Ishikawa (cell line): Measurements from ENCODE around the gene TWNK.

ENCODE experiments used
- CEBPB ChIP-seq: IDR thresholded peaks from 2 replicates; pipeline ENCODE4 v1.6.1; 2012
- CREB1 ChIP-seq: IDR thresholded peaks from 2 replicates; pipeline ENCODE4 v1.6.1; 2012; ENCODE audit warnings: low read depth
- EGR1 ChIP-seq: IDR thresholded peaks from 2 replicates; pipeline ENCODE4 v1.6.1; 2012
- EP300 ChIP-seq: IDR thresholded peaks from 2 replicates; pipeline ENCODE4 v1.6.1; 2012; ENCODE audit warnings: borderline replicate concordance
- FOXM1 ChIP-seq: IDR thresholded peaks from 2 replicates; pipeline ENCODE4 v1.6.1; 2012; ENCODE audit warnings: low read depth, borderline replicate concordance
- NFIC ChIP-seq: IDR thresholded peaks from 2 replicates; pipeline ENCODE4 v1.6.1; 2012
- RAD21 ChIP-seq: IDR thresholded peaks from 2 replicates; pipeline ENCODE4 v1.6.1; 2012; ENCODE audit warnings: low read depth
- TAF1 ChIP-seq: IDR thresholded peaks from 2 replicates; pipeline ENCODE4 v1.6.1; 2012; ENCODE audit warnings: low read depth, mild to moderate bottlenecking
- TCF12 ChIP-seq: IDR thresholded peaks from 2 replicates; pipeline ENCODE4 v1.6.1; 2012; ENCODE audit warnings: low read depth
- TEAD4 ChIP-seq: IDR thresholded peaks from 2 replicates; pipeline ENCODE4 v1.6.1; 2012
- YY1 ChIP-seq: IDR thresholded peaks from 2 replicates; pipeline ENCODE4 v1.6.1; 2012; ENCODE audit warnings: low read depth
- ZBTB7A ChIP-seq: IDR thresholded peaks from 2 replicates; pipeline ENCODE4 v1.6.1; 2012; ENCODE audit warnings: low read depth
- TF ChIP-seq, protein P1 (sequence below): IDR thresholded peaks from 2 replicates; pipeline ENCODE4 v1.6.1; 2012
- TF ChIP-seq, protein P2 (sequence below): IDR thresholded peaks from 2 replicates; pipeline ENCODE4 v1.6.1; 2012; ENCODE audit warnings: low read depth, mild to moderate bottlenecking
- TF ChIP-seq, protein P3 (sequence below): IDR thresholded peaks from 2 replicates; pipeline ENCODE4 v1.6.1; 2012

Gene TWNK

DNA sequence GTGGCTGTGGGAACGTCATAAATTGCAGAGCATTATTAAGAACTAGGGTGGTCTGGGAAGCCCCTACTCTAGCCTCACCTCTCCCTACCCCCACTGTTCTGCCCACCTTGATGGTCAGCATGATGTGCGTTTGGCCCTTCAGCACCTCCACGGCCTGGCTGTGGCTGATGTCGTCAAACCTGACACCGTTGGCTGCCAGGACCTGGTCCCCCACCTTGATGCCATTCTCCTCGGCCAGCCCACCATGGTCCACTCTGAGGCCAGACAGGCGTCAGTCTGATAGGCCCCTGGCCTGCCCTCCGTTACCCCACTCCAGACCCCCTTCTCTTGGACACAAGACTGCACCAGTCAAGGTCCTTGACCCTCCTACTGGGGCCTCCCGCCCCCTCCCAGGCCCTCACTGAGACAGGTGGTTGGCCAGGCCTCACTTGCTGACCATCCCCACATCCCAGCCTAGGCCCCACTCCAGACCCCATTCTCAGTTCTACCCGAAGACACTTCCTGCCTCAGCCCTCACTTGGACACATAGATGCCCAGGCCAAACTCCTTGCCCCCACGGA, 34.4 kb downstream of the TWNK start:
- TF ChIP-seq NFIC, result no peak

DNA sequence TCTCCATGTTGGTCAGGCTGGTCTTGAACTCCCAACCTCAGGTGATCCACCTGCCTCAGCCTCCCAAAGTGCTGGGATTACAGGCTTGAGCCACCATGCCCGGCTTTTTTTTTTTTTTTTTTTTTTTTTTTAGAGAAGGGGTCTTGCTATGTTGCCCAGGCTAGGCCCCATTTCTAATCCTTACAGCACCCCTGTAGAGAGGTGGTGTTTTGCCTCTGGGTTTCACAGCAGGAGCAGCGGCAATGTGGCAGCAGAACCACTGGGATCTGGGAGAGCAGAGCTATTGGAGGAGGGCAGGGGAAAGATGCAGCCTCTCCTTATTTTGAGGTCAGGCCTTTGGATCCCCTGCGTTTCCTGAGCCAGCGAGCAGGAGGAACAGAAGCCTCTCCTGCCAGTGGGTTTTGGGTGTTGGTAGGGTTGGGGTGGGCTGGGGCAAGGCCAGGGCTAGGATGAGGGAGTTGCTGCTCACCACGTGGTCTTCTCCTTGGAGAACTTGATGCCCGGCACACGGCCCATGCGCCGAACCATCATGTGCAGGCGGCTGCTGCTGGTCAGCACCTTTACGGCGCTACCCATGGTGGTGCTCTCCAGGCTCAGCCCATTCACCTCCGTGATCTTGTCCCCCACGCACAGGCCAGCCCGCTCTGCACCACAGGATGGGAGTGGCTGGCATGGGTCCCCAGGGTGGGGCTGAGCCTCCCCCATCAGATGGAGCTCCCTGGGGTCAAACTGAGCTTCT, 35.8 kb downstream of the TWNK start:
- no peak for TF ChIP-seq FOXM1
- TF ChIP-seq YY1, result no peak
- no peak for TF ChIP-seq RAD21
- no peak for TF ChIP-seq CEBPB
- TF ChIP-seq, protein P1, sequence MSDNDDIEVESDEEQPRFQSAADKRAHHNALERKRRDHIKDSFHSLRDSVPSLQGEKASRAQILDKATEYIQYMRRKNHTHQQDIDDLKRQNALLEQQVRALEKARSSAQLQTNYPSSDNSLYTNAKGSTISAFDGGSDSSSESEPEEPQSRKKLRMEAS, result no peak
- no peak for TF ChIP-seq CREB1
- TF ChIP-seq TAF1, result no peak
- TF ChIP-seq NFIC, result no peak
- TF ChIP-seq EP300, result no peak
- no peak for TF ChIP-seq EGR1
- TF ChIP-seq, protein P2, sequence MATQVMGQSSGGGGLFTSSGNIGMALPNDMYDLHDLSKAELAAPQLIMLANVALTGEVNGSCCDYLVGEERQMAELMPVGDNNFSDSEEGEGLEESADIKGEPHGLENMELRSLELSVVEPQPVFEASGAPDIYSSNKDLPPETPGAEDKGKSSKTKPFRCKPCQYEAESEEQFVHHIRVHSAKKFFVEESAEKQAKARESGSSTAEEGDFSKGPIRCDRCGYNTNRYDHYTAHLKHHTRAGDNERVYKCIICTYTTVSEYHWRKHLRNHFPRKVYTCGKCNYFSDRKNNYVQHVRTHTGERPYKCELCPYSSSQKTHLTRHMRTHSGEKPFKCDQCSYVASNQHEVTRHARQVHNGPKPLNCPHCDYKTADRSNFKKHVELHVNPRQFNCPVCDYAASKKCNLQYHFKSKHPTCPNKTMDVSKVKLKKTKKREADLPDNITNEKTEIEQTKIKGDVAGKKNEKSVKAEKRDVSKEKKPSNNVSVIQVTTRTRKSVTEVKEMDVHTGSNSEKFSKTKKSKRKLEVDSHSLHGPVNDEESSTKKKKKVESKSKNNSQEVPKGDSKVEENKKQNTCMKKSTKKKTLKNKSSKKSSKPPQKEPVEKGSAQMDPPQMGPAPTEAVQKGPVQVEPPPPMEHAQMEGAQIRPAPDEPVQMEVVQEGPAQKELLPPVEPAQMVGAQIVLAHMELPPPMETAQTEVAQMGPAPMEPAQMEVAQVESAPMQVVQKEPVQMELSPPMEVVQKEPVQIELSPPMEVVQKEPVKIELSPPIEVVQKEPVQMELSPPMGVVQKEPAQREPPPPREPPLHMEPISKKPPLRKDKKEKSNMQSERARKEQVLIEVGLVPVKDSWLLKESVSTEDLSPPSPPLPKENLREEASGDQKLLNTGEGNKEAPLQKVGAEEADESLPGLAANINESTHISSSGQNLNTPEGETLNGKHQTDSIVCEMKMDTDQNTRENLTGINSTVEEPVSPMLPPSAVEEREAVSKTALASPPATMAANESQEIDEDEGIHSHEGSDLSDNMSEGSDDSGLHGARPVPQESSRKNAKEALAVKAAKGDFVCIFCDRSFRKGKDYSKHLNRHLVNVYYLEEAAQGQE, result no peak
- TF ChIP-seq TCF12, result no peak
- TF ChIP-seq, protein P3, sequence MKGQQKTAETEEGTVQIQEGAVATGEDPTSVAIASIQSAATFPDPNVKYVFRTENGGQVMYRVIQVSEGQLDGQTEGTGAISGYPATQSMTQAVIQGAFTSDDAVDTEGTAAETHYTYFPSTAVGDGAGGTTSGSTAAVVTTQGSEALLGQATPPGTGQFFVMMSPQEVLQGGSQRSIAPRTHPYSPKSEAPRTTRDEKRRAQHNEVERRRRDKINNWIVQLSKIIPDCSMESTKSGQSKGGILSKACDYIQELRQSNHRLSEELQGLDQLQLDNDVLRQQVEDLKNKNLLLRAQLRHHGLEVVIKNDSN, result no peak
- no peak for TF ChIP-seq ZBTB7A
- no peak for TF ChIP-seq TEAD4

DNA sequence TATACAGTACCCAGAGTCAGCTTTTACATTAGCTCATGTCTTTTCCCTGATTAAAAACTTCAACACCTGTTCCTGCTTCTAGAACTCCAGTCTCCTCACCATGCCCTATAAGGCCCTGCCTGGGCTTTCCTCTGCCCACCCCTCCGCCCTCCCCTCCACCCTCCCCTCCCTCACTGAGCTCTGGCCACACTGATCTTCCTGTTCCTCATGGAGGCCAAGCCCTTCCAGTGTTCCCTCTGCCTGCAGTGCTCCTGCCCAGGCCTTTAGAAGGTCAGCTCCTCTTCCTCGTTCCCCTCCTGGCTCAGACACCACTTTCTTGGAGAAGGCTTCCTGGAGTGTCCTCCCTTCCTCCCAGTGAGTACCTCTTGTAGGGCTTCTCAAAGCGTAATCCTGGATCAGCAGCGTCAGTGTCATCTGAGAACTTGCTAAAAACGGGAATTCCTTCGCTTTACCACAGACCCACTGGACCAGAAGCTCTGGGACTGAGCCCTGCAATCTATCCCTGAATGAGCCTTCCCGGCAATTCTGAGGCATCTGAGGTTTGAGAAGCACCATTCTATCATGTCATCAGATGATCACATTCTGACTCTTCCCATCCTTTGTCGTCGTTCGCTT, 39.9 kb downstream of the TWNK start:
- no peak for TF ChIP-seq YY1
- no peak for TF ChIP-seq EGR1

DNA sequence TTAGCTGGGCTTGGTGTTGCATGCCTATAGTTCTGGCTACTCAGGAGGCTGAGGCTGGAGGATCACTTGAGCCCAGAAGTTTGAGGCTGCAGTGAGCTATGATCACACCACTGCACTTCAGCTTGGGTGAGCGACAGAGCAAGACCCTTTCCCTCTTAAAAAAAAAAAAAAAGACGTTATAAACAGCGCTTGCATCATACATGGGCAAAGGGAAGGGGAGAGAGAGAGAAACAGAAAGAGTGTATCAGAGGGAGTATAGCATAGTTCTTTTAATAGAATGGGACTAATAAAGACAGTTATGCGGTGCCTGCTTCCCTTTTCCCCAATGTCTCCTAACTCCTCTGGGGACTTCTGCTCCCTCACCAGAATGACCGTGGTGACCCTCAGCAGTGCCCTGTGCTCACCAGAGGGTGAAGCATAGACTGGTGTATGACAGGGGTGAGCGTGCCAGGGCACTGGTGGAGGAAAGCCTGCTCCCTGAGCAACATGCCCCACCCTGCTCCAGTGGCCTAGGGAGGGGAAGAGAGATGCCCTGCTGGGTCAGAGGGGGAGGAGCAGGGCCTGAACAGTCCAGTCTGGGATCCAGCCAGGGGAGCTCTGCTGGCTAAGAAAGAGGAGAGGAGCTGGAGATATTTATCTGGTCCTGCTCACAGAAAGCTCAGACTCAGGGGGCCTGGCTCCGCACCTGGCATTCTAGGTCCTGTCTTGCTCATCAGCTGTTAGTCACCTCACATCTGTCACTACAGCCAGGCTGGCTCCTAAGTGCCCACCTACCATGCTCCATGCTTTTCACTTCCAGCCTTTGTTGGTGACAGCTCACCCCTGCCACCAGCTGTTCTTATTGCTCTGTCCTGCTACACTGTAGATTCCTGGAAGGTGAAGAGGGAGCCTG, 41.3 kb downstream of the TWNK start:
- TF ChIP-seq TAF1, result no peak
- no peak for TF ChIP-seq TEAD4
- TF ChIP-seq, protein P2, result no peak
- TF ChIP-seq EGR1, result no peak
- TF ChIP-seq, protein P1, result no peak
- TF ChIP-seq NFIC, result 0 out of 2 replicates have a peak, but pooled peaks have one; percentile 32
- TF ChIP-seq CREB1, result no peak
- no peak for TF ChIP-seq FOXM1
- peak; percentile 35; the same call in 1 of the 2 replicates for TF ChIP-seq EP300
- no peak for TF ChIP-seq ZBTB7A
- no peak for TF ChIP-seq RAD21

DNA sequence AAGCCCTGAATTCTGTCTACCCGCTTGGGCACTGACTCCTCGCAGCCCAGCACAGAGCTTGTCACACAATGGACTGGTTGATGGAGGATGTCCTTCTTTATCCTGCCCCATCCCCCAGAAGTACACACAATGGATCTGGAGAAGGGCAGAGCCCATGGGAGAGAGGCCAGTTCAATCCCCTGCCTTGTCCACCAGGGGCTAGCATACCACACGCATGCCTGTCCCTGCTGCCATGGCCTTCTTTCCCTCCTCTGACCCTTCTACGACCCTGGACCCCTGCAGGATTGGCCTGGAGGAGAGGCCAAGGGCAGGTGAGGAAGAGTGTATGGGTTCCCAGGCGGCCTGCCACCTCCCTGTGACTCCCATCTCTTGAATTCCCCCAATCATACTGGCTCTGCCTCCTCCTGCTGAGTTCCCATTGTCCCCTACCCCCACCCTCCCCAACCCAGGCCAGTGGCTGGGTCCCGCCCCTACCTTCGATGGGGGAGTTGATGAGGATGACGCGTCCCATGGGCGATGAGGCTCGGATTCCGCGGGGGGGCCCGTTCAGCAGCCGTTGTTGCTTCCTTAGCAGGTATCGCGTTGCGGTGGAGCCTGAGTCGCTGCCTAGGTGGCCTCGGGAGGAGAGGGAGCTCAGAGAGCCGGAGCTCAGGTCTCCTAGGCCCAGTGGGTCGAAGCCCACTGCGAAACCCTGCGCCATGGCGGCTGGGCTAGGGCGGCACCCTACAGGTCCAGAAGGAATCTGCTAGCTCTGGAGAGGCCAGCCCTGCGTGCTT, 42.4 kb downstream of the TWNK start:
- TF ChIP-seq EP300 (no peak), EGR1 (no peak), ZBTB7A (no peak), YY1 (no peak), FOXM1 (no peak)
- TF ChIP-seq, protein P3, result no peak
